Stimulated activated CD8-positive, alpha-beta memory T cell treated with anti-CD3 and anti-CD28 coated beads, Interleukin-4, amount 100 ng/mL, for 4 hours (primary cell): ENCODE measurements around the gene PARVG.

Source experiments
- DNase-seq, 2 donors: peaks; one replicate each; pipeline ENCODE4 v3.0.0-alpha.2; 2020; ENCODE audit warnings: low read depth in 2 of 2, low spot score in 1 of 2

Gene PARVG

GRCh38 chr22:44195189-44195871 is 14.6 kb downstream of the PARVG start:
- DNase-seq: no peak

DNA sequence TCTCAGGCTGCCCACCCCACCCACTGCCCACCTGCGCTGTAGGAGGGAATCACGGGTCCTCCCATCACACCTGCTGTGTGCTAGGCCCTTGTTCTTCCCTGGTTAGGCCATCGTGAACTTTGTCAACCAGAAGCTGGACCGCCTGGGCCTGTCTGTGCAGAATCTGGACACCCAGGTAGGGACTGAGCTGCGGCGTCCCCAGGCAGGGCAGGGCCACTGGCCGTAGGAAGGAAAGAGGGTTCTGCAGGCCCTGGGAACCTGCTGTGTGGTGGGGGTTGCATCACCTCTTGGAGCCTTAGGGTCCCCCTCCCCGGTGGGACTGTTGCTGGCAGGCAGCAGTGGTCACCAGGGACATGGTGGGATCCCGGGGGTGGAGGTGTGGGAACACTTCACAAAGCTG is 15.5 kb downstream of the PARVG start:
- no peak for DNase-seq

- DNase-seq: no peak
Measured at GRCh38 chr22:44196731-44197131, 16.0 kb downstream of the PARVG start.

DNA sequence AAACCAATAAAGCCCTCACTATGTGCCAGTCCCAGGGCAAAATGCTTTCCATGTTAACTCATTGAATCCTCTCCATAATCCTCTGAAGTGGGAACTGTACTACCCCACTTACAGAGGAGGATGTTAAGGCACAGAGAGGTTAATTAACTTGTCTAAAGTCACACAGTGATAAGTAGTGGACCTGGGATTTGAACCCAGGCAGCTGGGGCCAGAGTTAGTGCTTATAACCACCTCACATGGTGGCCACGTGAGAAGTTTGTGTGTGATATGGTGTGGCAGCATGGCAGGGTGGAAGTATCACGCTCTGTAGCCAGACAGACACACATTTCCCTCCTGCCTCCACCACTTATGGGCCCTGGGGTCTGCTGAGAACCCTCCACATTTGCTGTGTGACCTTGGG is 16.5 kb downstream of the PARVG start:
- DNase-seq: no peak

DNA sequence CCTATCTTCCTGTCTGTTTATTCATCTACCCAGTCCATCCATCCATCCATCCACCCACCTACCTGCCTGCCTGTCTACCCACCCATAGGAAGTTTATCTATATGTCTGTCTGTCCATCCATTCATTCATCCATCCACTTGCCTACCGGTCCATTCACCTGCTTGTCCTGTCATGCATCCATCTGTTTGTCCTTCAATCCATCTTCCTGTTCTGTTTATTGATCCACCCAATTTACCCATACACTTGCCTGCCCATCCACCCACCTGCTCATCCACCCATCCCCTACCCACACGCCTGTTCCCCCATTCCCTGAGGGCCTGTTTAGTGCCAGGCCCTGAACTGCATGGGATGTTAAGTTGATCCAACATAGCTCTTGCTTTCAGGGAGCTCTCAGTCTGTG is 18.4 kb downstream of the PARVG start:
- no peak for DNase-seq

DNA sequence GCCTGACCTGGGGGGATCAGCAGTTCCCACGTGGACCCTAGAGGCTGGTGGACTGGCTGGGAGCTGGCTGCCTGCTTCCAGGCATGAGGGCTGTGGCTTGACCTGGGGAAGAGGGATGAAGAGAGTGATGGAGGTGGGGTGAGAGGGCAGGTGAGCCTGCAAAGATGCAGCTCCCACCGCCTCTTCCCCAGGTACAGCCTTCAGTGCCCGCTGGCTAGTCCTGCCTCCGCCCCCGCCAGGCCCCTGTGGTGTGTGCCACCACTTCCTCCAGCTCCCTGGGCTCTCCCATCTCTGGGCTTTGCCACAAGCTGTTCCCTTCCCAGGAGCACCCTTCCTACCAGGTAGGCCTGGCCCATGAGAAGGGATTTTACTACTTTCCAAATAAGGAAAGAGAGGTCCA is 19.1 kb downstream of the PARVG start:
- no peak for DNase-seq

DNA sequence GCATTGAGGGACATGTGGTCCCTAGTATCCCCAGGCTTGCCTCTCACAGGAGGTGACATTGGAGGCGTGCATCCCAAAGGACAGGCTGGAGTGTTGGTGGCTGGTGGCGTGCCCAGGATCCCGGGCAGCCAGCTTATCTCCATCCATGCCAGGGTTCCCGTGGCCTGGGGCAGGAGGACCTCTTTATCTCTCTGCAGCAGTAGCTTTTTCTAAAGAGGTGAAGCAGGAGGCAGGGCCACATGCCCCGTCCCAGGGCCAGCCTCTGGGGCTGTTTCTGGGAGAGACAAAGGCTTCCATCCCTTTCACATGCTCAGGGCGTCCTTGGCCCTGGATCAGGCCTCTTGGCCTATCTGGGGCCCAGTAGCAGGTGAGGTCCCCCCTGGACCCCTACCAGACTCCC is 19.7 kb downstream of the PARVG start:
- DNase-seq: no peak

DNA sequence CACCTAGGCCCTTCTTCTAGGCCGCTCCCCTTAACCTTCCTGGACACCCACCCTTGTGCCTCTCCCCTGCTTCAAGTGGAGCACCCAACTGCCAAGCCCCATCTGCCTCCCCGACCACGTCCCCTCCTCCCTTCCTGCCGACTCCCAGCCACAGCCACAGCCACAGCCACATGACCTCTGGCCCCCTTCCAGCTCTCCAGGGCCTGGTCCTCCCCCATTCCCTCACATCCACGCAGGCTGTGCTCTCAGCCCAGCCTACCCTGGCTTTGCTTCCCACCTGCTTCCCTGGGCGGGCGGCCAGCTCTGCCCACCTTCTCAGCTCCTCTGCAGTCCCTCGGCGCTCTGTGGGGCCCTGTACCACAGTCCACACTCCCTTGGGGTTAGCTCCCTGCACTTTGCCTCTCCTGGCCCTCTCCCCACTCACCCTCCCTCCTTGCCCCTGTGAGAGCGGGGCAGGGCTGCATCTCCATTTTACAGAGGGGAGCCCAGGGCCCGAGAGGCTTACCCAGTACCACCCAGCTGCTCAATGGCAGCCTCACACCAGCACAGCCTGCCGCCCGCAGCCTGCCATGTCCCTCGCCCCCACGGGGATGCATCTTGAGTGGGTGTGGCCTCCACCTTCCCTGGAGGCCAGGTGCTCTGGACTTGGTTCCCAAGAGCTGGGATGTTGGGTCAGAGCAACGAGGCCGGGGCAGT is 20.3 kb downstream of the PARVG start:
- no peak for DNase-seq

- no peak for DNase-seq
Measured at GRCh38 chr22:44201665-44202064, 20.9 kb downstream of the PARVG start.

DNA sequence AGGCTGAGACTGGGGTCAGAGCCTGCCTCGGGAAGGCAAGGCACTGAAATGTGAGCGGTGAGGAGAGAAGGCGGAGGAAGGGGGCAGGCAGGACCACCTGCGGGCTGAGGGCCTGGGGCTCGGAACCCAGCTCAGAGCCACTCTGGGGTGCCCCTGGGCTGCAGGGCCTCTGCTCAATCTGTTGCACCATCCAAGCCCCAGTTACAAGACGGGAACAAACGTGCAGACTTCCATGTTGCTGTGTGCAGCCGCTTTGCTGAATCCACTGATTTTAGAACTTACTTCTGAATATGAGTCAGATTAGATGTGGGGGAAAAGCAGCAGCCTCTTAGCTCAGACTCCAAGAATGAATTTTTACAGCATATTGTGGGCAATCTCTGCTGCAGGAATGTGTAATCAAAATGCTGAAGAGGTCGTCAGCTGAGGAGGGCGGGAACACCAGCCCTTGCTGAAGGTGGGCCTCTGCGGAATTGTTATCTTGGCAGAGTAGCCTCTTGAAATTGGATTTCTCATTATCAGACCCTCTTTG is 21.6 kb downstream of the PARVG start:
- no peak for DNase-seq

DNA sequence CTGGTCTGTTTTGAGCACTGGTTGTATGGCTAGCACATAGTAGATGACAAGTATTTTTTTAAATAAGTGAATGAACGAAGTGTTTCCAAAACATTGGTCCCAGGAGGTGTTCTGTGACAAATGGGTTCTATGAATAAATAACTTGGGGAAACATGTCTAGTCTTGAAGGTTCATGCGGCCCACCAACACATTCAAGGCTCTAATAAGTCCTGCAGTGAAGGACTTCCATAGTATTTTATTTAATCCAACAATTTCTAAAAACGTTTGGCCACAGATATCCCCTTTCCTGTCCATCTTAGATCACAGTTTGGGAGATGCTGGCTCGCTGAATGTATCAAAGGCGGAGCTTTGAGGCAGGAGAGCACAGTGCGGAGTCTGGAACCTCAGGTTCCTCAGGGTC is 22.5 kb downstream of the PARVG start:
- no peak for DNase-seq

- no peak for DNase-seq
Measured at GRCh38 chr22:44204739-44205515, 24.2 kb downstream of the PARVG start.

DNA sequence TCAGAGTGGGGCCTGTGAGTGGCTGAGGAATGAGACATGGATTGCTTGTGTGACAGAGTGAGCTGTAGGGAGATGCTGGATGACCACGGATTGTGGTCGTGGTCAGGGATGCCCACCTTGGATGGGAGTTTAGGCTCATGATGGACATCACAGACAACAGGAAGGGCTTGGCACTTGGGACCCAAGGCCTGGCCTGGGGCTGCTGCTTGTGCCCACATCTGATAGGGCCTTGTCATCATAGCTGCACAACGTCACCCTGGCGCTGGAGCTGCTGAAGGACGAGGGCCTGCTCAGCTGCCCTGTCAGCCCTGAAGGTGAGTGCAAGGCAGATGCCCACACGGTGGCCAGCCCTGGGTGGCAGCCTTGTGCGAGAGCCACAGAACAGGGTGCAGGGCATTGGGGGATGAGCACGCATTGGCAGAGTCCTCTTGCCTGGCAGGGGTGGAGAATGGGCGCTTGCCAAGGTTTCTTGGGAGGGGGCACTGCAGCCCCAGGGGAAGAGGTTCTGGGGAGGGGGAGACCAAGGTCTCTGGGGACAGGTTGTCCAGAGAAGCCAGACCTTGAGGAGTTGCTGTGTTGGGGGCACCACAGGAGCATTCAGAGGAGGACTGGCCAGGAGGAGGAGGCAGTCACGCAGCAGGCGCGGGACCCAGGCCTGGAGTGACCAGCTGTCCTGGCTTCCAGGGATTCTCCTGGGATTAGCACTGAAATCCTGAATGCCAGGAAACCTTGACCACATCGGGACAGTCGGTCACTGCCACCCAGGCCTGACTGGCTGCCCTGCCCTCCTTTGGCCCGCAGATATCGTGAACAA is 25.0 kb downstream of the PARVG start:
- no peak for DNase-seq

DNA sequence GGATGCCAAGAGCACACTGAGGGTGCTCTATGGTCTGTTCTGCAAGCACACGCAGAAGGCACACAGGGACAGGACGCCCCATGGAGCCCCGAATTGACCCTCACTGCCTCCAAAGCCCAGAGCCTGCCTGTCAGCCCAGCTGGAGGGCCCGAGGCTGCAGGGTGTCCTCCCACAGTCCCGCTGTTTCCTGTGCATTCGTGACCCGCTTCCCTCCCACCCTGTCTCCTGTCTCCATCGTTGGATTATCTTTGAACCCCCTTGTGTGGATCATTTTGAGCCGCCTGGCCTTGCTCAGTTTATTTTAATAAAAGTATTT is 25.6 kb downstream of the PARVG start:
- DNase-seq: no peak

DNA sequence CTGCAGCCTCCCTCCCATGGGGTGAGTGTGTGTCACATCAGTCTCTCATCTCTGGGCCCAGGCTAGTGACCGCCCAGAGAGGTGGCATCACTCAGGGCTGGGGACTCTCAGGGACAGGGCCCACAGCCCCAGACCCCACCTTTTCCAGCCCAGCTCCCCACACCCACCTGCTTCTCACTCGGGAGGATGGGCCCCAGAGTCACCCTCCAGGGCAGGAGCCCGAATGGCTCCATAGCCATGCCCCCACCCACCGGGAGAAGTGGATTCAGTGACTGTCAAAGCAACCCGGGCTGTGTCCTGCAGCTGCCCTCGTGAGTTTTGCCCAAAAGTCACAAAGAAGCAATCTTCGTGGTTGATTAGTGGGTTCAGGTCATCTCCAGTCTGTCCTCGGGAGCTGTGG is 26.0 kb downstream of the PARVG start:
- no peak for DNase-seq

DNA sequence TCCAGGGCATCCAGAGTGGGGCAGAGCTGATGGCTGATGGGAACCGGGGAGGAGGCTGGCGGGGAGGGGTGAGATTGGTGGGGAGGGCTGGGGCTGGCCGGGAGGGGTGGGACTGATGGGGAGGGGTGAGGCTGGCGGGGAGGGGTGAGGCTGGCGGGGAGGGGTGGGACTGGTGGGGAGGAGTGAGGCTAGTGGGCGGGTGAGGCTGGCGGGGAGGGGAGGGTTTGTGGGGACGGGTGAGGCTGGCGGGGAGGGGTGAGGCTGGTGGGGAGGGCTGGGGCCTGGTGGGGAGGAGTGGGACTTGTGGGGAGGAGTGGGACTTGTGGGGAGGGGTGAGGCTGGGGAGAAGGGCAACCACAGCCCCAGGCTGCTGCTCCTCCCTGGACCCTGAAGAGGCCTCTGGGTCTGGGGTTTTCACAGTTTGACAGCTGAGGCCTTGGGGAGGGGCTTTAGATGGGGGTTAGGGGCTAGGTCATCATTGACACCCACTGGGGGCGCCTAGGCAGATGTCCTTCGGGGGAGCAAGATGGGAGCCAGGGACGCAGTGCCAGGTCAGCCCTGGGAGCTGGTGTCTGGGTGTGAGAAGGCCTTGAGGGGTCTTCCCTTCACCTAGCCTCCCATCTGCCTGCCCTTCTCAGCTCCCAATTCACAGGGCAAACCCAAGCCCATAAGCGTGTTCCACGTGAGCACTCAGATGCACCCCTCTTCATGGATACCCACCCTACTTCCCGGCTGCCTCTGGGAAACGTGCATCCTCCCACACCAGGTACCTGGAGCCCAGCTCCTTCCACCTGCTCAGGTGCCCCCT is 26.7 kb downstream of the PARVG start:
- no peak for DNase-seq

DNA sequence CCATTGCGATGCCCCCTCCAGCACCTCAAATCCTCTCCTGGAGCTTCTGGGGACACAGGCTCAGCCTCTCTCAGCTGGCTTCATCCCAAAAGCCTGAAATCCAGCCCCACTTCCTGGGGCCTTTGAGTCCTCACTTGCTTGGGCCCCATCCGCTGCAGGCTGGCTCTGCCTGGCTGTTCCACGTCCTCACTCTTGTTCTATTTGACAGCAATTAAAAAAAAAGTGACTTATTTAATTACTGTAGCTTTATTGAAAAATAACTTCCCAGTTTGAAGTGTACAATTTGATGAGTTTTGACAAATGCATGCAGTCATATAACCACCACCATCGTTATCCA is 27.2 kb downstream of the PARVG start:
- no peak for DNase-seq

- DNase-seq: no peak
Measured at GRCh38 chr22:44209343-44209742, 28.6 kb downstream of the PARVG start.

DNA sequence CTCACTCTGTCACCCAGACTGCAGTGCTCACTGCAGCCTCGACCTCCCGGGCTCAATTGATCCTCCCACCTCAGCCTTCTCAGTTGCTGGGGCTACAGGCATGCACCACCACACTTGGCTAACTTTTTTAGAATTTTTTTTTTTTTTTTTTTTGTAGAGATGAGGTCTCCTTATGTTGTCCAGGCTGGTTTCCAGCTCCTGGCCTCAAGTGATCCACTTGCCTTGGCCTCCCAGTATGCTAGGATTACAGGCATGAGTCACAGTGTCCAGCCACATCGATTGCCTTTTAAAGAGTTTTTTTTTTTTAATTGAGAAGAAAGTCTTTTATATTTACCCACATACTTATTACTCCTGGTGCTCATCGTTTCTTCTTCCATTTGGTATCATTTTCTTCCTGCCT is 30.0 kb downstream of the PARVG start:
- DNase-seq: no peak

- no peak for DNase-seq
Measured at GRCh38 chr22:44211256-44211945, 30.7 kb downstream of the PARVG start.
